ENCODE results near the gene CES2. TPM values are rescaled to one million over a fixed set of nuclear protein-coding genes. Genes with fewer than 3 reads are reported as not detected.

CES2 gene
- total RNA-seq, 2 experiments from 2014 or later = 32.5 to 32.7 TPM

- H3K36me3 Mint-ChIP-seq = peaks cover 3% of the 10 kb centered on the region
- peaks cover 30% of the 10 kb centered on the region for H3K27me3 Mint-ChIP-seq
- DNase-seq = no peak
- no peak overlapping the region for H3K27ac Mint-ChIP-seq
- POLR2A ChIA-PET = no interaction called here
- no peak overlapping the region for H3K4me3 Mint-ChIP-seq
- CTCF ChIA-PET = interaction anchor here (4.3 kb wide), 1 partner anchor 29 kb away, joined by 21 read pairs; no protein-coding TSS in a partner anchor
- no peaks in the 10 kb centered on the region for H3K9me3 Mint-ChIP-seq
- peaks cover 9% of the 10 kb centered on the region for H3K4me1 Mint-ChIP-seq (ENCODE audit: low read depth)
- intact Hi-C loops (cut with micrococcal nuclease) = no loop called here
These were observed 12.0 kb upstream of the CES2 start for GRCh38 chr16:66923247-66923731.

GRCh38 chr16:66923866-66924265, 11.4 kb upstream of the CES2 start:
- H3K4me3 Mint-ChIP-seq = no peak overlapping the region
- peaks cover 3% of the 10 kb centered on the region for H3K36me3 Mint-ChIP-seq
- H3K27me3 Mint-ChIP-seq = peaks cover 30% of the 10 kb centered on the region
- intact Hi-C loops (cut with micrococcal nuclease) = no loop called here
- peaks cover 11% of the 10 kb centered on the region for H3K4me1 Mint-ChIP-seq (ENCODE audit: low read depth)
- H3K9me3 Mint-ChIP-seq = no peaks in the 10 kb centered on the region
- CTCF ChIA-PET = interaction anchor here (0.7 to 4.3 kb wide), 2 partner anchors 30 to 217 kb away, joined by 3 to 21 read pairs; no protein-coding TSS in a partner anchor
- no peak overlapping the region for H3K27ac Mint-ChIP-seq
- POLR2A ChIA-PET = no interaction called here
- DNase-seq = no peak

- peak overlapping the region; percentile 20 for H3K4me3 Mint-ChIP-seq
- H3K4me1 Mint-ChIP-seq (ENCODE audit: low read depth) = peaks cover 11% of the 10 kb centered on the region
- intact Hi-C loops (cut with micrococcal nuclease) = loop anchor here (5.0 kb wide), 1 partner anchor 92 kb away; the partner anchor contains the start of gene NAE1
- POLR2A ChIA-PET = no interaction called here
- CTCF ChIA-PET = interaction anchor here (0.7 to 1.0 kb wide), 2 partner anchors 10 to 216 kb away, joined by 3 read pairs; no protein-coding TSS in a partner anchor
- no peak overlapping the region for H3K27ac Mint-ChIP-seq
- no peaks in the 10 kb centered on the region for H3K9me3 Mint-ChIP-seq
- peak; percentile 65 for DNase-seq
- peaks cover 30% of the 10 kb centered on the region for H3K27me3 Mint-ChIP-seq
- H3K36me3 Mint-ChIP-seq = peaks cover 3% of the 10 kb centered on the region
These were observed 10.6 kb upstream of the CES2 start for GRCh38 chr16:66924527-66925321.

- peaks cover 11% of the 10 kb centered on the region for H3K4me1 Mint-ChIP-seq (ENCODE audit: low read depth)
- H3K27ac Mint-ChIP-seq = no peak within 1 kb of the TSS
- ChIA-PET CTCF (interaction anchor here (0.8 to 4.0 kb wide), 3 partner anchors 30 to 1344 kb away, joined by 3 to 33 read pairs (median 5); no protein-coding TSS in a partner anchor), POLR2A (no interaction called here)
- DNase-seq = peak; percentile 18
- intact Hi-C loops (cut with micrococcal nuclease) = loop anchor here (5.0 kb wide), 1 partner anchor 93 kb away; the partner anchor contains the start of gene NAE1
- peak within 1 kb of the TSS; percentile 41 for H3K4me3 Mint-ChIP-seq
- peaks cover 27% of the 10 kb centered on the region for H3K27me3 Mint-ChIP-seq
- H3K9me3 Mint-ChIP-seq = no peaks in the 10 kb centered on the region
- H3K36me3 Mint-ChIP-seq = peaks cover 3% of the 10 kb centered on the region
These were observed 9.9 kb upstream of the CES2 start, which contains the start of gene RRAD for GRCh38 chr16:66925322-66925840. Gene RRAD (minus strand): TSS chr16:66925535. CDS start chr16:66925179, 356 bp downstream.

- Mint-ChIP-seq H3K9me3 (no peaks in the 10 kb centered on the region), H3K4me1 (ENCODE audit: low read depth) (peaks cover 11% of the 10 kb centered on the region), H3K27me3 (peaks cover 25% of the 10 kb centered on the region), H3K4me3 (no peak overlapping the region), H3K27ac (no peak overlapping the region), H3K36me3 (peaks cover 3% of the 10 kb centered on the region)
- intact Hi-C loops (cut with micrococcal nuclease) = loop anchor here (5.0 kb wide), 1 partner anchor 94 kb away; the partner anchor contains the start of gene NAE1
- CTCF ChIA-PET = interaction anchor here (0.5 to 4.0 kb wide), 6 partner anchors 10 to 1343 kb away, joined by 3 to 33 read pairs (median 4); partner anchors contain the start of gene NAE1
- no peak for DNase-seq
- POLR2A ChIA-PET = interaction anchor here (0.7 kb wide), 1 partner anchor 46 kb away, joined by 3 read pairs; the partner anchor contains the start of gene PDP2
These were observed 9.0 kb upstream of the CES2 start for GRCh38 chr16:66926171-66926947.

GRCh38 chr16:66926961-66927436, 8.3 kb upstream of the CES2 start:
- Mint-ChIP-seq H3K36me3 (peaks cover 4% of the 10 kb centered on the region), H3K4me3 (no peak overlapping the region), H3K27me3 (peaks cover 24% of the 10 kb centered on the region), H3K27ac (no peak overlapping the region), H3K4me1 (ENCODE audit: low read depth) (peaks cover 14% of the 10 kb centered on the region), H3K9me3 (no peaks in the 10 kb centered on the region)
- intact Hi-C loops (cut with micrococcal nuclease) = loop anchor here (5.0 kb wide), 1 partner anchor 95 kb away; the partner anchor contains the start of gene NAE1
- CTCF ChIA-PET = interaction anchor here (0.5 to 4.0 kb wide), 6 partner anchors 9 to 96 kb away, joined by 3 to 33 read pairs (median 6); partner anchors contain the start of genes CES3 and NAE1
- POLR2A ChIA-PET = no interaction called here
- DNase-seq = no peak

GRCh38 chr16:66927918-66928649, 7.2 kb upstream of the CES2 start:
- intact Hi-C loops (cut with micrococcal nuclease) = loop anchor here (2.0 to 5.0 kb wide), 3 partner anchors 33 to 96 kb away; partner anchors contain the start of genes NAE1 and PDP2
- DNase-seq = peak; percentile 36
- POLR2A ChIA-PET = interaction anchor here (0.5 to 1.0 kb wide), 4 partner anchors 32 to 570 kb away, joined by 3 to 5 read pairs (median 4); no protein-coding TSS in a partner anchor

GRCh38 chr16:66928702-66929388, 6.5 kb upstream of the CES2 start:
- ChIA-PET CTCF (interaction anchor here (0.7 to 4.0 kb wide), 16 partner anchors 10 to 226 kb away, joined by 3 to 33 read pairs (median 6); partner anchors contain the start of genes CDH16, NAE1 and PDP2), POLR2A (interaction anchor here (0.9 to 1.0 kb wide), 3 partner anchors 33 to 36 kb away, joined by 3 to 5 read pairs (median 4); no protein-coding TSS in a partner anchor)
- H3K4me1 Mint-ChIP-seq (ENCODE audit: low read depth) = peaks cover 33% of the 10 kb centered on the region
- peak; percentile 67 for DNase-seq
- intact Hi-C loops (cut with micrococcal nuclease) = loop anchor here (2.0 to 5.0 kb wide), 3 partner anchors 34 to 97 kb away; partner anchors contain the start of genes NAE1 and PDP2
- no peak overlapping the region for H3K27ac Mint-ChIP-seq
- H3K4me3 Mint-ChIP-seq = no peak overlapping the region
- peaks cover 17% of the 10 kb centered on the region for H3K36me3 Mint-ChIP-seq
- peaks cover 14% of the 10 kb centered on the region for H3K27me3 Mint-ChIP-seq
- no peaks in the 10 kb centered on the region for H3K9me3 Mint-ChIP-seq

More at GRCh38 chr16:66927918-66928649, 7.2 kb upstream of the CES2 start:
- Mint-ChIP-seq H3K27ac (no peak overlapping the region), H3K36me3 (peaks cover 12% of the 10 kb centered on the region), H3K4me3 (no peak overlapping the region), H3K27me3 (peaks cover 21% of the 10 kb centered on the region), H3K4me1 (ENCODE audit: low read depth) (peaks cover 25% of the 10 kb centered on the region), H3K9me3 (no peaks in the 10 kb centered on the region)
- CTCF ChIA-PET = interaction anchor here (0.6 to 4.0 kb wide), 16 partner anchors 9 to 253 kb away, joined by 3 to 33 read pairs (median 6); partner anchors contain the start of genes CDH16, CES3, NAE1 and PDP2

GRCh38 chr16:66930189-66930588, 5.1 kb upstream of the CES2 start:
- no peaks in the 10 kb centered on the region for H3K9me3 Mint-ChIP-seq
- CTCF ChIA-PET = interaction anchor here (1.2 to 1.6 kb wide), 2 partner anchors 31 to 100 kb away, joined by 3 to 5 read pairs; partner anchors contain the start of genes CES3 and NAE1
- peaks cover 37% of the 10 kb centered on the region for H3K4me1 Mint-ChIP-seq (ENCODE audit: low read depth)
- intact Hi-C loops (cut with micrococcal nuclease) = no loop called here
- DNase-seq = no peak
- H3K36me3 Mint-ChIP-seq = peaks cover 26% of the 10 kb centered on the region
- POLR2A ChIA-PET = no interaction called here
- peak overlapping the region; percentile 23 for H3K27ac Mint-ChIP-seq
- H3K4me3 Mint-ChIP-seq = no peak overlapping the region
- H3K27me3 Mint-ChIP-seq = peaks cover 8% of the 10 kb centered on the region

- Mint-ChIP-seq H3K27ac (no peak overlapping the region), H3K36me3 (peaks cover 27% of the 10 kb centered on the region), H3K4me1 (ENCODE audit: low read depth) (peaks cover 43% of the 10 kb centered on the region), H3K4me3 (no peak overlapping the region), H3K9me3 (no peaks in the 10 kb centered on the region), H3K27me3 (no peaks in the 10 kb centered on the region)
- no peak for DNase-seq
- POLR2A ChIA-PET = interaction anchor here (0.5 kb wide), 1 partner anchor 42 kb away, joined by 3 read pairs; no protein-coding TSS in a partner anchor
- CTCF ChIA-PET = interaction anchor here (0.6 to 1.6 kb wide), 4 partner anchors 36 to 203 kb away, joined by 3 to 7 read pairs (median 4); partner anchors contain the start of gene NAE1
- intact Hi-C loops (cut with micrococcal nuclease) = no loop called here
These were observed 3.7 kb upstream of the CES2 start for GRCh38 chr16:66931665-66932064.

All from activated CD4-positive, alpha-beta memory T cell treated with anti-CD3 and anti-CD28 coated beads for 36 hours (primary cell).